ENCODE data around the gene PM20D2. TPM values are rescaled to one million over a fixed set of nuclear protein-coding genes. Genes with fewer than 3 reads are reported as not detected.

Gene PM20D2
- total and polyA plus RNA-seq, 2 experiments from 2014 or later = 4.4 to 10.2 TPM

DNA sequence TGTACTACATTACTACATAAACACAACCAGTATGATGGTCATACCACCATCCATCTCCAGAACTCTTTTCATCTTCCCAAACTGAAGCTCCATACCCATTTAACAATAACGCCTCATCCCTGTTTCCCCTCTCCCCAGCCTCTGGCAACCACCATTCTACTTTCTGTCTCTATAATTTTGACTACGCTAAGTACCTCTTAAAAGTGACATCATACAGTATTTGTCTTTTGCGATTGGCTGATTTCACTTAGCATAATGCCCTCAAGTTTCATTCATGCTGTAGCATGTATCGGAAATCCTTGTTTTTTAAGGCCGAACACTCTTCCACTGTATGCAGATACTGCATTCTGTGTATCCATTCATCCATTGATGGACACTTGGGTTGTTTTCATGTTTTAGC is 41.6 kb downstream of the PM20D2 start:
- Mint-ChIP-seq H3K27ac (no peak overlapping the region), H3K4me1 (peaks cover 21% of the 10 kb centered on the region), H3K36me3 (ENCODE audit: low read depth) (no peaks in the 10 kb centered on the region), H3K27me3 (ENCODE audit: insufficient read depth, low read depth, poor library complexity) (peaks cover 4% of the 10 kb centered on the region), H3K9me3 (no peaks in the 10 kb centered on the region), H3K4me3 (no peak overlapping the region)
- Histone ChIP-seq H3K4me3 (no peak overlapping the region), H3F3A (replicated peaks; ENCODE audit: low read depth) (no peaks in the 10 kb centered on the region), H3K79me2 (replicated peaks; ENCODE audit: insufficient read depth) (no peaks in the 10 kb centered on the region), H3K9me2 (ENCODE audit: insufficient read depth) (no peaks in the 10 kb centered on the region), H3K27me3 (ENCODE audit: insufficient read depth) (no peaks in the 10 kb centered on the region), H3K36me3 (ENCODE audit: insufficient read depth) (no peaks in the 10 kb centered on the region), H3K4me2 (no peak overlapping the region), H3K27ac (ENCODE audit: low read depth) (no peak overlapping the region), H4K20me1 (replicated peaks; ENCODE audit: insufficient read depth) (no peaks in the 10 kb centered on the region), H3K4me1 (ENCODE audit: insufficient read depth) (peaks cover 15% of the 10 kb centered on the region), H2AFZ (no peak overlapping the region)
- DNase-seq (ENCODE audit: low spot score) (no peak), ATAC-seq (no peak)
- TF ChIP-seq, protein P1, sequence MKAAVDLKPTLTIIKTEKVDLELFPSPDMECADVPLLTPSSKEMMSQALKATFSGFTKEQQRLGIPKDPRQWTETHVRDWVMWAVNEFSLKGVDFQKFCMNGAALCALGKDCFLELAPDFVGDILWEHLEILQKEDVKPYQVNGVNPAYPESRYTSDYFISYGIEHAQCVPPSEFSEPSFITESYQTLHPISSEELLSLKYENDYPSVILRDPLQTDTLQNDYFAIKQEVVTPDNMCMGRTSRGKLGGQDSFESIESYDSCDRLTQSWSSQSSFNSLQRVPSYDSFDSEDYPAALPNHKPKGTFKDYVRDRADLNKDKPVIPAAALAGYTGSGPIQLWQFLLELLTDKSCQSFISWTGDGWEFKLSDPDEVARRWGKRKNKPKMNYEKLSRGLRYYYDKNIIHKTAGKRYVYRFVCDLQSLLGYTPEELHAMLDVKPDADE (IDR thresholded peaks at IDR 0.05) = no peak
- TF ChIP-seq CREB1 (CRISPR knock-in tag; IDR thresholded peaks at IDR 0.05; ENCODE audit: low read depth) (no peak), EZH2 (IDR thresholded peaks at IDR 0.05; ENCODE audit: low read depth, unreplicated experiment) (no peak), NANOG (IDR thresholded peaks at IDR 0.05; ENCODE audit: borderline replicate concordance) (no peak), ZNF331 (CRISPR knock-in tag; IDR thresholded peaks at IDR 0.05; ENCODE audit: low read depth) (no peak), EZH2phosphoT487 (IDR thresholded peaks at IDR 0.05; ENCODE audit: unreplicated experiment) (no peak), ZNF114 (CRISPR knock-in tag; IDR thresholded peaks at IDR 0.05) (no peak), POLR2AphosphoS5 (IDR thresholded peaks at IDR 0.05; ENCODE audit: low read depth) (no peak), STAT1 (IDR thresholded peaks at IDR 0.05; ENCODE audit: unreplicated experiment) (no peak)
- TF ChIP-seq, protein P2, sequence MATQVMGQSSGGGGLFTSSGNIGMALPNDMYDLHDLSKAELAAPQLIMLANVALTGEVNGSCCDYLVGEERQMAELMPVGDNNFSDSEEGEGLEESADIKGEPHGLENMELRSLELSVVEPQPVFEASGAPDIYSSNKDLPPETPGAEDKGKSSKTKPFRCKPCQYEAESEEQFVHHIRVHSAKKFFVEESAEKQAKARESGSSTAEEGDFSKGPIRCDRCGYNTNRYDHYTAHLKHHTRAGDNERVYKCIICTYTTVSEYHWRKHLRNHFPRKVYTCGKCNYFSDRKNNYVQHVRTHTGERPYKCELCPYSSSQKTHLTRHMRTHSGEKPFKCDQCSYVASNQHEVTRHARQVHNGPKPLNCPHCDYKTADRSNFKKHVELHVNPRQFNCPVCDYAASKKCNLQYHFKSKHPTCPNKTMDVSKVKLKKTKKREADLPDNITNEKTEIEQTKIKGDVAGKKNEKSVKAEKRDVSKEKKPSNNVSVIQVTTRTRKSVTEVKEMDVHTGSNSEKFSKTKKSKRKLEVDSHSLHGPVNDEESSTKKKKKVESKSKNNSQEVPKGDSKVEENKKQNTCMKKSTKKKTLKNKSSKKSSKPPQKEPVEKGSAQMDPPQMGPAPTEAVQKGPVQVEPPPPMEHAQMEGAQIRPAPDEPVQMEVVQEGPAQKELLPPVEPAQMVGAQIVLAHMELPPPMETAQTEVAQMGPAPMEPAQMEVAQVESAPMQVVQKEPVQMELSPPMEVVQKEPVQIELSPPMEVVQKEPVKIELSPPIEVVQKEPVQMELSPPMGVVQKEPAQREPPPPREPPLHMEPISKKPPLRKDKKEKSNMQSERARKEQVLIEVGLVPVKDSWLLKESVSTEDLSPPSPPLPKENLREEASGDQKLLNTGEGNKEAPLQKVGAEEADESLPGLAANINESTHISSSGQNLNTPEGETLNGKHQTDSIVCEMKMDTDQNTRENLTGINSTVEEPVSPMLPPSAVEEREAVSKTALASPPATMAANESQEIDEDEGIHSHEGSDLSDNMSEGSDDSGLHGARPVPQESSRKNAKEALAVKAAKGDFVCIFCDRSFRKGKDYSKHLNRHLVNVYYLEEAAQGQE (IDR thresholded peaks at IDR 0.05; ENCODE audit: unreplicated experiment) = no peak
- TF ChIP-seq, protein P3, sequence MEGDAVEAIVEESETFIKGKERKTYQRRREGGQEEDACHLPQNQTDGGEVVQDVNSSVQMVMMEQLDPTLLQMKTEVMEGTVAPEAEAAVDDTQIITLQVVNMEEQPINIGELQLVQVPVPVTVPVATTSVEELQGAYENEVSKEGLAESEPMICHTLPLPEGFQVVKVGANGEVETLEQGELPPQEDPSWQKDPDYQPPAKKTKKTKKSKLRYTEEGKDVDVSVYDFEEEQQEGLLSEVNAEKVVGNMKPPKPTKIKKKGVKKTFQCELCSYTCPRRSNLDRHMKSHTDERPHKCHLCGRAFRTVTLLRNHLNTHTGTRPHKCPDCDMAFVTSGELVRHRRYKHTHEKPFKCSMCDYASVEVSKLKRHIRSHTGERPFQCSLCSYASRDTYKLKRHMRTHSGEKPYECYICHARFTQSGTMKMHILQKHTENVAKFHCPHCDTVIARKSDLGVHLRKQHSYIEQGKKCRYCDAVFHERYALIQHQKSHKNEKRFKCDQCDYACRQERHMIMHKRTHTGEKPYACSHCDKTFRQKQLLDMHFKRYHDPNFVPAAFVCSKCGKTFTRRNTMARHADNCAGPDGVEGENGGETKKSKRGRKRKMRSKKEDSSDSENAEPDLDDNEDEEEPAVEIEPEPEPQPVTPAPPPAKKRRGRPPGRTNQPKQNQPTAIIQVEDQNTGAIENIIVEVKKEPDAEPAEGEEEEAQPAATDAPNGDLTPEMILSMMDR (conservative IDR thresholded peaks at IDR 0.05; ENCODE audit: low read depth in 2 of 2) = no peak

All from GM23338 (cell line).